ENCODE data around the gene PAM16. TPM values are rescaled to one million over a fixed set of nuclear protein-coding genes. Genes with fewer than 3 reads are reported as not detected.

Gene PAM16
- total RNA-seq, 1 donor = 17.4 TPM

- Histone ChIP-seq H3K4me3 (ENCODE audit: insufficient read depth, low read length) (peak overlapping the region; percentile 70), H3K9me3 (ENCODE audit: low read depth, low read length) (no peaks in the 10 kb centered on the region), H3K27ac (ENCODE audit: low read depth, low read length) (peak overlapping the region; percentile 58), H4K20me1 (ENCODE audit: insufficient read depth, low read length) (peaks cover 68% of the 10 kb centered on the region), H3K79me2 (ENCODE audit: insufficient read depth, low read length) (peaks cover 92% of the 10 kb centered on the region), H2AFZ (ENCODE audit: low read length) (peak overlapping the region; percentile 29), H3K27me3 (ENCODE audit: insufficient read depth, low read length) (no peaks in the 10 kb centered on the region), H3K4me2 (ENCODE audit: insufficient read depth, low read length) (peak overlapping the region; percentile 85), H3K36me3 (ENCODE audit: insufficient read depth, low read length) (peaks cover 3% of the 10 kb centered on the region), H3K4me1 (ENCODE audit: insufficient read depth, low read length) (peaks cover 29% of the 10 kb centered on the region)
- DNase-seq (ENCODE audit: insufficient read length, low spot score, missing footprints) = peak; percentile 100
- peak; percentile 64 for TF ChIP-seq CTCF (IDR thresholded peaks at IDR 0.05; ENCODE audit: extremely low read depth, low read depth, low read length)
Observed at GRCh38 chr16:4328046-4328781, 22.9 kb downstream of the PAM16 start.

GRCh38 chr16:4327386-4328045 lies 23.6 kb downstream of the PAM16 start:
- Histone ChIP-seq H3K4me3 (ENCODE audit: insufficient read depth, low read length) (peak overlapping the region; percentile 70), H3K4me1 (ENCODE audit: insufficient read depth, low read length) (peaks cover 29% of the 10 kb centered on the region), H3K27ac (ENCODE audit: low read depth, low read length) (peak overlapping the region; percentile 58), H3K36me3 (ENCODE audit: insufficient read depth, low read length) (no peaks in the 10 kb centered on the region), H3K27me3 (ENCODE audit: insufficient read depth, low read length) (no peaks in the 10 kb centered on the region), H4K20me1 (ENCODE audit: insufficient read depth, low read length) (peaks cover 68% of the 10 kb centered on the region), H3K4me2 (ENCODE audit: insufficient read depth, low read length) (peak overlapping the region; percentile 85), H2AFZ (ENCODE audit: low read length) (no peak overlapping the region), H3K9me3 (ENCODE audit: low read depth, low read length) (no peaks in the 10 kb centered on the region), H3K79me2 (ENCODE audit: insufficient read depth, low read length) (peaks cover 92% of the 10 kb centered on the region)
- DNase-seq (ENCODE audit: insufficient read length, low spot score, missing footprints) = peak; percentile 92
- TF ChIP-seq CTCF (IDR thresholded peaks at IDR 0.05; ENCODE audit: extremely low read depth, low read depth, low read length) = no peak

- H4K20me1 ChIP-seq (ENCODE audit: insufficient read depth, low read length) = peaks cover 74% of the 10 kb centered on the region
- no peak overlapping the region for H2AFZ ChIP-seq (ENCODE audit: low read length)
- no peaks in the 10 kb centered on the region for H3K36me3 ChIP-seq (ENCODE audit: insufficient read depth, low read length)
- H3K79me2 ChIP-seq (ENCODE audit: insufficient read depth, low read length) = peaks cover 93% of the 10 kb centered on the region
- H3K4me2 ChIP-seq (ENCODE audit: insufficient read depth, low read length) = no peak overlapping the region
- TF ChIP-seq CTCF (IDR thresholded peaks at IDR 0.05; ENCODE audit: extremely low read depth, low read depth, low read length) = no peak
- H3K4me3 ChIP-seq (ENCODE audit: insufficient read depth, low read length) = no peak overlapping the region
- H3K27me3 ChIP-seq (ENCODE audit: insufficient read depth, low read length) = no peaks in the 10 kb centered on the region
- H3K4me1 ChIP-seq (ENCODE audit: insufficient read depth, low read length) = peaks cover 33% of the 10 kb centered on the region
- peak; percentile 73 for DNase-seq (ENCODE audit: insufficient read length, low spot score, missing footprints)
- H3K9me3 ChIP-seq (ENCODE audit: low read depth, low read length) = no peaks in the 10 kb centered on the region
- H3K27ac ChIP-seq (ENCODE audit: low read depth, low read length) = no peak overlapping the region
Observed at GRCh38 chr16:4325253-4325758, 25.8 kb downstream of the PAM16 start.

Data from osteoblast (primary cell).